Gastroesophageal sphincter (tissue), 4 donors: ENCODE measurements around the gene FRMD4B. TPM values are rescaled to one million over a fixed set of nuclear protein-coding genes. Genes with fewer than 3 reads are reported as not detected.

ENCODE experiments used
- ATAC-seq: fragments of 150-250 bp; one replicate; pipeline ENCODE4 v1.9.1; 2016; ENCODE audit warnings: mild to moderate bottlenecking, moderate library complexity
- H3K27ac ChIP-seq, 4 donors: fragments of 200-600 bp; sonication (generic) in 3 of 4; 1 replicate in 3 of 4; 2 replicates in 1 of 4; pipeline ENCODE4 v1.5.1; 2016 to 2019
- H3K27me3 ChIP-seq: fragments of 200-600 bp; sonication (generic); one replicate; pipeline ENCODE4 v1.5.1; 2019
- H3K36me3 ChIP-seq, 2 donors: fragments of 200-600 bp; sonication (generic); one replicate each; pipeline ENCODE4 v1.5.1; 2019; ENCODE audit warnings: control low read depth in 1 of 2
- H3K4me1 ChIP-seq, 3 donors: fragments of 200-600 bp; sonication (generic); 1 replicate in 2 of 3; 2 replicates in 1 of 3; pipeline ENCODE4 v1.5.1; 2016 to 2019; ENCODE audit warnings: control low read depth in 2 of 3
- H3K4me3 ChIP-seq, 2 donors: fragments of 200-600 bp; sonication (generic); one replicate each; pipeline ENCODE4 v1.5.1; 2019; ENCODE audit warnings: mild to moderate bottlenecking in 1 of 2, moderate library complexity in 1 of 2
- H3K9me3 ChIP-seq, 3 donors: fragments of 200-600 bp; sonication (generic); one replicate each; pipeline ENCODE4 v1.5.1; 2017 to 2019; ENCODE audit warnings: control low read depth in 2 of 3
- EP300 ChIP-seq: sonication (generic); formaldehyde crosslinking; IDR thresholded peaks from one replicate; pipeline ENCODE4 v1.6.1; 2017; ENCODE audit warnings: antibody characterized with exemption, mild to moderate bottlenecking
- POLR2A ChIP-seq, 2 donors: fragments of 450-650 bp; IDR thresholded peaks; one replicate each; pipeline ENCODE4 v1.6.1; 2017; ENCODE audit warnings: antibody characterized with exemption in 2 of 2, mild to moderate bottlenecking in 2 of 2, moderate library complexity in 1 of 2
- POLR2AphosphoS5 ChIP-seq: sonication (generic); formaldehyde crosslinking; IDR thresholded peaks from one replicate; pipeline ENCODE4 v1.6.1; 2017; ENCODE audit warnings: antibody characterized with exemption
- WGBS, 2 donors: methylation state at CpG; one replicate each; pipeline ENCODE4 v1.1.5; 2018; ENCODE audit warnings: low coverage in 1 of 2; 5-methylcytosine and 5-hydroxymethylcytosine counted together
- total RNA-seq, 4 donors: library from RNA; depleted of rRNA; stranded (reverse); fragments of >200 nt; gene quantifications; one replicate each; pipeline ENCODE4 v1.1.0, GENCODE V29; 2016
- TF ChIP-seq, protein P1 (sequence below), 4 experiments: fragments of 200-600 bp in 2 of 4; fragments of 450-650 bp in 2 of 4; sonication (generic) in 1 of 4; IDR thresholded peaks; one replicate each; pipeline ENCODE4 v1.5.1; 2017 to 2019; ENCODE audit warnings: antibody characterized with exemption in 4 of 4, mild to moderate bottlenecking in 2 of 4, moderate library complexity in 2 of 4

FRMD4B gene
- total RNA-seq, 4 donors from 2014 or later: 7.1 to 22.3 (median 19.8) TPM

DNA sequence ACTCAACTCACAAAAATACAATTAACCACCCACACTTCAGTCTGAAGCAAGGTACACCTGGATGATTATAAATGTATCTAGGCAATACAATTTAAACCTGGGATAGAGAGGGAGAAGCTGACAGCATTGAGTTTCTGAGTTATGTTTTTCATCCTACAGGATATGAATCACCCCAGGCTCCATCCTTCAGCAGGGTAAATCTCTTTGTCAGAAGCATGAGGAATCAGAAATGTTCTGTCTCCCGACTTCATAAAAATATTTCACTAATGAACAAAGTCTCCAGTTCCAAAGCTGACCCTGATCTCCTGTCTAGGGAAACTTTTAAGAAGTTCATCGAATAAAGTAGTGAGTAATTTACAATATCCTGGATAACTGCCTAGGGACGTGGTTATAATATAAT, 25.5 kb upstream of the FRMD4B start:
- ATAC-seq: no peak
- 33 to 47% methylated on average over 3 of the region's 3 CpGs for WGBS, 2 donors
- Histone ChIP-seq H3K9me3 (no peaks in the 10 kb centered on the region), H3K4me3 (no peak overlapping the region), H3K27me3 (no peaks in the 10 kb centered on the region), H3K27ac (no peak overlapping the region), H3K4me1 (peaks cover 0 to 3% (median 0%) of the 10 kb centered on the region in 3 donors), H3K36me3 (no peaks in the 10 kb centered on the region)
- TF ChIP-seq POLR2AphosphoS5 (no peak), POLR2A (IDR thresholded peaks at IDR 0.05) (no peak), EP300 (no peak)
- TF ChIP-seq, protein P1, sequence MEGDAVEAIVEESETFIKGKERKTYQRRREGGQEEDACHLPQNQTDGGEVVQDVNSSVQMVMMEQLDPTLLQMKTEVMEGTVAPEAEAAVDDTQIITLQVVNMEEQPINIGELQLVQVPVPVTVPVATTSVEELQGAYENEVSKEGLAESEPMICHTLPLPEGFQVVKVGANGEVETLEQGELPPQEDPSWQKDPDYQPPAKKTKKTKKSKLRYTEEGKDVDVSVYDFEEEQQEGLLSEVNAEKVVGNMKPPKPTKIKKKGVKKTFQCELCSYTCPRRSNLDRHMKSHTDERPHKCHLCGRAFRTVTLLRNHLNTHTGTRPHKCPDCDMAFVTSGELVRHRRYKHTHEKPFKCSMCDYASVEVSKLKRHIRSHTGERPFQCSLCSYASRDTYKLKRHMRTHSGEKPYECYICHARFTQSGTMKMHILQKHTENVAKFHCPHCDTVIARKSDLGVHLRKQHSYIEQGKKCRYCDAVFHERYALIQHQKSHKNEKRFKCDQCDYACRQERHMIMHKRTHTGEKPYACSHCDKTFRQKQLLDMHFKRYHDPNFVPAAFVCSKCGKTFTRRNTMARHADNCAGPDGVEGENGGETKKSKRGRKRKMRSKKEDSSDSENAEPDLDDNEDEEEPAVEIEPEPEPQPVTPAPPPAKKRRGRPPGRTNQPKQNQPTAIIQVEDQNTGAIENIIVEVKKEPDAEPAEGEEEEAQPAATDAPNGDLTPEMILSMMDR (IDR thresholded peaks at IDR 0.05): no peak

GRCh38 chr3:69410301-69410700, 24.4 kb upstream of the FRMD4B start:
- H3K27ac ChIP-seq: peak overlapping the region in 2 of 4 donors; percentile 14 to 44
- H3K4me1 ChIP-seq: peaks cover 0 to 6% (median 0%) of the 10 kb centered on the region in 3 donors
- no peak overlapping the region for H3K4me3 ChIP-seq
- TF ChIP-seq, protein P1 (IDR thresholded peaks at IDR 0.05): peak; percentile 68 to 78 (median 72)
- no peak for TF ChIP-seq EP300
- H3K27me3 ChIP-seq: no peaks in the 10 kb centered on the region
- ATAC-seq: peak; percentile 73
- H3K36me3 ChIP-seq: no peaks in the 10 kb centered on the region
- WGBS, 2 donors: 16 to 26% methylated on average over 8 of the region's 8 CpGs
- H3K9me3 ChIP-seq: peaks cover 0 to 3% (median 0%) of the 10 kb centered on the region in 3 donors

DNA sequence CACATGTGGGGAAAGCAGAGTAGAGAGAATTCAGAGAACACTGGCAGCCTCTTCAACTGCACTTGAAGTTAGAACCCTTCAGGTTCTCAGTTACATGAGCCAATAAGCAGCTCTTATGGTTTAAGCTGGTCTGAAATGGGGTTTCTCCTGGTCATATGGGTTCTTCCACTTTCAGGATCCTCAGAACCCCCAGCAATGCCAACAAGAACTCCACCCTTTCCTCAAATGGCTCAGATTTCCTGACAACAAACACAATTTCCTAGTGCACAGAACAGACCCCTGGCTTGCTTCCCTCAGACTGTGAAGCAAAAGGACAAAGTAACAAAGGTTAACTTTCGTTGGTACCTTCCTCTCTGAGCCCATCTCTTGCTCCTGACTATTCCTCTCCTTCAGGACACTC, 23.9 kb upstream of the FRMD4B start:
- TF ChIP-seq EP300 (no peak), POLR2A (IDR thresholded peaks at IDR 0.05) (no peak), POLR2AphosphoS5 (no peak)
- TF ChIP-seq, protein P1 (IDR thresholded peaks at IDR 0.05): no peak
- WGBS, 2 donors: 70 to 89% methylated on average over 1 of the region's 1 CpG
- peak; percentile 54 for ATAC-seq
- peaks cover 0 to 6% (median 0%) of the 10 kb centered on the region in 3 donors for H3K4me1 ChIP-seq
- no peaks in the 10 kb centered on the region for H3K36me3 ChIP-seq
- H3K27ac ChIP-seq: peak overlapping the region in 3 of 4 donors; percentile 14 to 44 (median 24)
- H3K9me3 ChIP-seq: peaks cover 0 to 7% (median 0%) of the 10 kb centered on the region in 3 donors
- no peaks in the 10 kb centered on the region for H3K27me3 ChIP-seq
- H3K4me3 ChIP-seq: no peak overlapping the region

DNA sequence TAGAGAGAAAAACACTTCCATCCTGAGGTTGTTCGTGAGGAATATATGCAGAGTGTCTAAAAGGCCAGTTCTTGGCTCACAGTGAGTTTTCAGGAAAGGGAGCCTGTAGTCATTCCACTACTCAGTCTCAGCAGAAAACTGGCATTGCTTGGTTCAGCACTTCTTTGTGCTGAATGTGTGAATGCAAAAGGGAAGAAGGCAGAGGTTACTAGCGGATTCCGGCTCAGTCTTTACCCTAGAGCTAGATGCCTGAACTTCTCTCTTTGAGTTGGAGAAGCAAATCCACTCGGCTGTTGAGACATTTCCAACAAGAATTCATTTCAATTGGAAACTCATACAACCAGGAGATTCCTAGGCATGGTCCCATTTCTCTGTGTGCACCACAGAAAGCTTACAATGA, 23.1 kb upstream of the FRMD4B start:
- peak; percentile 71 for ATAC-seq
- H3K9me3 ChIP-seq: peaks cover 0 to 9% (median 0%) of the 10 kb centered on the region in 3 donors
- H3K4me3 ChIP-seq: no peak overlapping the region
- TF ChIP-seq POLR2AphosphoS5: no peak
- TF ChIP-seq, protein P1 (IDR thresholded peaks at IDR 0.05): no peak
- no peak for TF ChIP-seq EP300
- no peak for TF ChIP-seq POLR2A (IDR thresholded peaks at IDR 0.05)
- H3K27ac ChIP-seq: peak overlapping the region in 3 of 4 donors; percentile 14 to 39 (median 24)
- H3K36me3 ChIP-seq: no peaks in the 10 kb centered on the region
- H3K27me3 ChIP-seq: no peaks in the 10 kb centered on the region
- WGBS, 2 donors: 93% methylated on average over 3 of the region's 4 CpGs; no CpG with 5 or more reads in 1 of the 2 donors
- peaks cover 0 to 6% (median 0%) of the 10 kb centered on the region in 3 donors for H3K4me1 ChIP-seq

GRCh38 chr3:69408542-69408941, 22.7 kb upstream of the FRMD4B start:
- H3K36me3 ChIP-seq: no peaks in the 10 kb centered on the region
- peaks cover 0 to 9% (median 0%) of the 10 kb centered on the region in 3 donors for H3K9me3 ChIP-seq
- WGBS, 2 donors: 67 to 81% methylated on average over 4 to 5 of the region's 5 CpGs
- H3K4me1 ChIP-seq: peaks cover 0 to 6% (median 0%) of the 10 kb centered on the region in 3 donors
- ATAC-seq: no peak
- no peak for TF ChIP-seq EP300
- TF ChIP-seq POLR2A (IDR thresholded peaks at IDR 0.05): no peak
- no peak for TF ChIP-seq POLR2AphosphoS5
- TF ChIP-seq, protein P1 (IDR thresholded peaks at IDR 0.05): no peak
- H3K4me3 ChIP-seq: no peak overlapping the region
- peak overlapping the region in 2 of 4 donors; percentile 9 to 12 for H3K27ac ChIP-seq
- no peaks in the 10 kb centered on the region for H3K27me3 ChIP-seq
